GM20000 (cell line): ENCODE data around the gene MROH8.
"Not testable (repeated sequence)": the region's sequence is repeated elsewhere in the genome, so short reads cannot be mapped to it uniquely, and the experiment has no call there.

Source experiments
- DNase-seq: peaks from one replicate; pipeline ENCODE4 v3.0.0; 2012; ENCODE audit warnings: low spot score
- TF ChIP-seq, protein P1 (sequence below): IDR thresholded peaks from 2 replicates; pipeline ENCODE4 v1.5.1; 2012; ENCODE audit warnings: mild to moderate bottlenecking, control low read depth; ENCODE audit errors: extremely low read depth, missing control alignments

MROH8 gene

DNA sequence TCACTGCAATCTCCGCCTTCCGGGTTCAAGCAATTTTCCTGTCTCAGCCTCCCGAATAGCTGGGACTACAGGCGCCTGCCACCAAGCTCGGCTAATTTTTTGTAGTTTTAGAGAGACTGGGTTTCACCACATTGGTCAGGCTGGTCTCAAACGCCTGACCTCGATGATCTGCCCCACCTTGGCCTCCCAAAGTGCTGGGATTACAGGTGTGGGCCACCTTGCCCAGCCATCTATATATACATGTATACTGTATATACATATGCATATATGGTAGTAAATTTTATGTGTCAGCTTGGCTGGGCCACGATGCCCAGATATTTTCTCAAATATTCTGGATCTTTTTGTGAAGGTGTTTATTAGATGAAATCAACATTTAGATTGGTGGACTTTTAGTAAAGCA is 102.3 kb downstream of the MROH8 start:
- no peak for DNase-seq
- TF ChIP-seq, protein P1, sequence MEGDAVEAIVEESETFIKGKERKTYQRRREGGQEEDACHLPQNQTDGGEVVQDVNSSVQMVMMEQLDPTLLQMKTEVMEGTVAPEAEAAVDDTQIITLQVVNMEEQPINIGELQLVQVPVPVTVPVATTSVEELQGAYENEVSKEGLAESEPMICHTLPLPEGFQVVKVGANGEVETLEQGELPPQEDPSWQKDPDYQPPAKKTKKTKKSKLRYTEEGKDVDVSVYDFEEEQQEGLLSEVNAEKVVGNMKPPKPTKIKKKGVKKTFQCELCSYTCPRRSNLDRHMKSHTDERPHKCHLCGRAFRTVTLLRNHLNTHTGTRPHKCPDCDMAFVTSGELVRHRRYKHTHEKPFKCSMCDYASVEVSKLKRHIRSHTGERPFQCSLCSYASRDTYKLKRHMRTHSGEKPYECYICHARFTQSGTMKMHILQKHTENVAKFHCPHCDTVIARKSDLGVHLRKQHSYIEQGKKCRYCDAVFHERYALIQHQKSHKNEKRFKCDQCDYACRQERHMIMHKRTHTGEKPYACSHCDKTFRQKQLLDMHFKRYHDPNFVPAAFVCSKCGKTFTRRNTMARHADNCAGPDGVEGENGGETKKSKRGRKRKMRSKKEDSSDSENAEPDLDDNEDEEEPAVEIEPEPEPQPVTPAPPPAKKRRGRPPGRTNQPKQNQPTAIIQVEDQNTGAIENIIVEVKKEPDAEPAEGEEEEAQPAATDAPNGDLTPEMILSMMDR: no peak

DNA sequence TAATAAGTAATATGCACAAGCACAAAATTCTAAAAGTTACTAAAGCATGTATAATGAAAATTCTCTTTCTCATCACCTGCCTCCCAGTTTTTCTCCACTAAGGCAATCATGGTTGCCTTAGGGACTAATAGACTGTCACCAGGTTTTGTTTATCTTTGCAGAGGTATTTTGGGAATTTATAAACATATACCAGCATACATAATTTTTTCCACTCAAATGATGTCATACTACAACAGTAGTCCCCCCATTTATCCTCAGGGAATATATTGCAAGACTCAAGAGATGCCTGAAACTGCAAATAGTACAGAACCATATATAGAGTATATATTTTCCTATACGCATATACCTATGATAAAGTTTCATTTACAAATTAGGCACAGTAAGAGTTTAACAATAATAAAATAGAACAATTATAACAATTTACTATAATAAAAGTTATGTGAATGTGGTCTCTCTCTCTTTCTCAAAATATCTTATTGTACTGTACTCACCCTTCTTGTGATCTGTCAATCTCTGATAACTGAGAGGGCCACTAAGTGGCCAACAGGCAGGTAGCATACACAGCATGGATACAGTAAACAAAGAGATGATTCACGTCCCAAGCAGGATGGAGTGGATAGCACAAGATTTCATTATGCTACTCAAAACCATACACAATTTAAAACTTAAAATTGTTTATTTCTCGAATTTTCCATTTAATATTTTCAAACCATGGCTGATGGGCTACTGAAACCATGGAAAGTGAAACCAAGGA is 103.2 kb downstream of the MROH8 start:
- TF ChIP-seq, protein P1: no peak
- DNase-seq: no peak

DNA sequence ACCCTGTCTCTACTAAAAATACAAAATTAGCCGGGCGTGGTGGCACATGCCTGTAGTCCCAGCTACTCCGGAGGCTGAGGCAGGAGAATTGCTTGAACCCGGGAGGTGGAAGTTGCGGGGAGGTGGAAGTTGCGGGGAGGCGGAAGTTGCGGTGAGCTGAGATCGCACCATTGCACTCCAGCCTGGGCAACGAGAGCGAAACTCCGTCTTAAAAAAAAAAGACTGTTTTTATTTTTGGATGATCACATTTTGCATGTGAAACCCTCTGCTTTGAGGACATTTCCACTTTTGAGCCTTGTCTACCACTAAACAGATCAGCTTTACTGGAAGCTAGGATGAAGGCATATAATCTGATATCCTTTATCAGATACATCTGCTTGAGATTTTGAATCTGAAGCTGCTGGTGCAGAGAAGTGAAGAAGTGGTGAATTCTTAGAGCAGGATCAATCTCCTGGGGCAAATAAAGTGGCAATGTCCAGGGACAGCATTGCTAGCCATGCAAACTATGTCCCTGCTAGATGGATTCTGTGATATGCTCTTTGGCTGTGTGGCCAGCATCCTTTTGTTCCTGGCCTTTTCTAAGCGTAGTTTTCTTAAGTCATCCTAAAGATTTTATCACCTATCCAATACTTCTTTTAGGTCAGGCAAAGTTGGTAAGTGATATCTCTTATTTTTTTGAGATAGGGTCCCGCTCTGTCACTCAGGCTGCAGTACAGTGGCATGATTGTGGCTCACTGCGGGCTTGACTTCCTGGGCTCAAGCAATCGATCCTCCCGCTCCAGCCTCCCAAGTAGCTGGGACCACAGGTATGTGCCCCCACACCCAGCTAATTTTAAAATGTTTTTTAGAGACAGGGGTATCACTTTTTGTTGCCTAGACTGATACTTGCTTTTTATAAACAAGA is 106.8 kb downstream of the MROH8 start:
- no peak for DNase-seq
- TF ChIP-seq, protein P1: no peak

DNA sequence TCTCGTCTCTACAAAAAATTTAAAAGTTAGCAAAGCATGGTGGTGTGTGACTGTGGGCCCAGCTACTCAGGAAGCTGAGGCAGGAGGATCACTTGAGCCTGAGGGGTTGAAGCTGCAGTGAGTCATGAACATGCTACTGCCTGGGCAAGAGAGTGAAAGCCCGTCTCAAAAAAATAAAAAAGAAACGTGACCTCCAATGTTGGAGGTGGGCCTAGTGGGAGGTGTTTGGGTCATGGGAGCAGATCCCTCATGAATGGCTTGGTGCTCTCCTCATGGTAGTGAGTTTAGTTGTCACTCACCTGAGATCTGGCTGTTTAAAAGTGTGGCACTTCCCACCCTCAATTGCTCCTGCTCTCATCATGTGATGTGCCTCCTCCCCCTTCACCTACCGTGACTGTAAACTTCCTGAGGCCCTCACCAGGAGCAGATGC is 107.9 kb downstream of the MROH8 start:
- TF ChIP-seq, protein P1: no peak
- no peak for DNase-seq

DNA sequence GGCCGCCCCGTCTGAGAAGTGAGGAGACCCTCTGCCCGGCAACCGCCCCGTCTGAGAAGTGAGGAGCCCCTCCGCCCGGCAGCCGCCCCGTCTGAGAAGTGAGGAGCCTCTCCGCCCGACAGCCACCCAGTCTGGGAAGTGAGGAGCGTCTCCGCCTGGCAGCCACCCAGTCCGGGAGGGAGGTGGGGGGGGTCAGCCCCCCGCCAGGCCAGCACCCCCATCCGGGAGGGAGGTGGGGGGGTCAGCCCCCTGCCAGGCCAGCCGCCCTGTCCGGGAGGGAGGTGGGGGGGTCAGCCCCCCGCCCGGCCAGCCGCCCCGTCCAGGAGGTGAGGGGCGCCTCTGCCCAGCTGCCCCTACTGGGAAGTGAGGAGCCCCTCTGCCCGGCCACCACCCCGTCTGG is 109.8 kb downstream of the MROH8 start:
- DNase-seq: not testable (repeated sequence)

DNA sequence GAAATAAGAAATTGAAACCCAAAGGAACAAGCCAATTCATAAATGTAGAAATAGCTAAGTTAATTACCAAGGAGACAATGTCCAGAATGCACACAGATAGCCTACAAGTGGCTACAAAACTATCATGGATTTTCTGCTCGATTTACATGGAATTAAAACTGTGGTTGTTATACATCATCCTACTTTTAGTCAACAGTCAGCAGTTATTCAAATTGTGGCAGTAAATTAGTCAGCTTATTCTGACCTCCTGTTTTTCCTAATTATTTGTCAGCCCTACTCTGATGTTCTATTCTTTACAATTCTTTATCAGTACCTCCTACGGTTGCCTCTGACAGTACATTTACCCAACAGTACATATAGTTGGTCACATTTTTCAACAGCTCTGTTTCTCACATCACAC is 113.2 kb downstream of the MROH8 start:
- TF ChIP-seq, protein P1: no peak
- no peak for DNase-seq

DNA sequence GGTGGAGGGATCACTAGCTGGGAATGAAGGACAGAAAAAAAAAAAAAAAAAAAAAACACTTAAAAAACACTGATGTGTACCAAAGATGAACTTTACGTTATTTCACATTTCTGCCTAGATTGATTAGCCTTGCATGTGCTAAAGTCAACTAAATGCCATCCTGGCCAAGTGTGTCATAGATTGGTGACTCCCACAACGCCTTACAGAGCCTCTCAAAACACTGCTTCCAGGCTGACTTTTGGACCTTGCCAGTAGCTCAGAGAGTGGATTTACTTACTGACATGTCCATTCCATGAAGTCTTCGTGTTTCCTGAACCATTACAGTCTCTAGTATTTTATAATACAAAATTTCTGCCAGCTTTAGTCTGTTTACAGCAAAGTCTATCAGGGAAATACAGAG is 124.1 kb downstream of the MROH8 start:
- TF ChIP-seq, protein P1: no peak
- no peak for DNase-seq
